Suprapubic skin (tissue), 3 donors: ENCODE data around the gene OR2J1.

Experiments used
- CTCF ChIP-seq, 2 donors: fragments of 200-600 bp in 1 of 2; fragments of 450-650 bp in 1 of 2; sonication (generic) in 1 of 2; IDR thresholded peaks; one replicate each; pipeline ENCODE4 v1.5.1; 2016 to 2019; ENCODE audit warnings: antibody characterized with exemption in 2 of 2, mild to moderate bottlenecking in 1 of 2, moderate library complexity in 1 of 2
- POLR2A ChIP-seq, 2 donors: fragments of 450-650 bp; IDR thresholded peaks; one replicate each; pipeline ENCODE4 v1.6.1; 2017; ENCODE audit warnings: antibody characterized with exemption in 2 of 2, mild to moderate bottlenecking in 2 of 2, moderate library complexity in 2 of 2

DNA sequence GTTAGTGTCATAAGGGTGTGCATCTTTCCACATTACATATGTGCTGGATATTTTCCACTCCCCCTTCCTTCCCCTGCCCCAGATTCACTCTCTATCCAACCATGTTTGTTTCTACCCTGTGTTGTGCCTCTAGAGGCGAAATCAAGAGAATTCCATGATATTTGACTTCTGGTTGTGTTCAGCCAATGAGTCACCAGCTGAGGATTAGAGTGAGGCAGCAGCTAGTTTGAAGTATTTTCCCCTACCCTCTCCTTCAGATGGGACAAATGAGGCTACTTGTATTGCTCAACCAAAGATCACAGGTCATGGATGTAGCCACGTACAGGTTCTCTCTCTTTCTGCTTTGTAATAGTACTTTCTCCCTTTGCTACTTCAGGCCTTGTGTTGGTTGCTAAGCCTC, 46.9 kb downstream of the OR2J1 start:
- TF ChIP-seq POLR2A (IDR thresholded peaks at IDR 0.05) (no peak), CTCF (IDR thresholded peaks at IDR 0.05) (no peak)
